SK-N-SH treated with all-trans-retinoic acid at 6 μM for 48 hours (cell line): ENCODE results near the gene DAB2IP.

Source experiments
- ESRRG ChIP-seq: fragments of 250-450 bp; sonication (Bioruptor Pico); IDR thresholded peaks from 2 replicates; pipeline ENCODE4 v1.6.1; 2021; ENCODE audit warnings: mild to moderate bottlenecking
- GLIS3 ChIP-seq: fragments of 250-450 bp; sonication (Bioruptor Pico); IDR thresholded peaks from 2 replicates; pipeline ENCODE4 v1.5.0; 2020; ENCODE audit warnings: mild to moderate bottlenecking, moderate library complexity
- PATZ1 ChIP-seq: fragments of 250-450 bp; sonication (Bioruptor Pico); IDR thresholded peaks from 2 replicates; pipeline ENCODE4 v1.8.0; 2020; ENCODE audit warnings: mild to moderate bottlenecking, moderate library complexity, borderline replicate concordance
- SNAI2 ChIP-seq: fragments of 250-450 bp; sonication (Bioruptor Pico); IDR thresholded peaks from 2 replicates; pipeline ENCODE4 v1.5.0; 2020; ENCODE audit warnings: mild to moderate bottlenecking, moderate library complexity
- ZFP30 ChIP-seq: fragments of 450-650 bp; formaldehyde crosslinking; IDR thresholded peaks from 2 replicates; pipeline ENCODE4 v1.5.0; 2022; ENCODE audit warnings: mild to moderate bottlenecking, moderate library complexity
- ZNF565 ChIP-seq: fragments of 450-650 bp; formaldehyde crosslinking; conservative IDR thresholded peaks from 2 replicates; pipeline ENCODE4 v1.5.0; 2020; ENCODE audit warnings: low read depth, mild to moderate bottlenecking, moderate library complexity

- TF ChIP-seq ZNF565 (CRISPR knock-in tag) (no peak), PATZ1 (CRISPR knock-in tag) (no peak), ZFP30 (CRISPR knock-in tag) (no peak), ESRRG (no peak), GLIS3 (CRISPR knock-in tag) (no peak), SNAI2 (CRISPR knock-in tag) (no peak)
Observed at GRCh38 chr9:121797081-121797480, 145.6 kb downstream of the DAB2IP start.
